ENCODE data around the gene PAFAH2.

PAFAH2 gene

DNA sequence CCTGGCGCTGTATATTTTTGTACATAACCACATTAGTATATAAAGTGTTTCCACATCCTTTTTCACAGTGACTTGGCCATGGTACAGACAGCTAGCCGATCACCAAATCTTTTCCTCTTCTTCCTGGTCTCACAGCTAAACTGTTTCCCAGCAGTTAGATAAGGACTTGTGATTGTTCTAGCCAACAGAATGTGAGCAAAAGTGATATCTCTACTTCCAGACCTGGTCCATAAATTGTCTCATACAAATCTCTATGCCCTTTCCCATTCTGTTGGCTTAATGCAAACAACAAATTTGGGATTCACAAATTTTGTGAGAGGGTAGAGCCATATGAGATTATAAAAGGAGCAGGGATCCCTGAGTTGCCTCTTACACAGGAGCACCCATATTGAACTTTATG lies 19.5 kb downstream of the PAFAH2 start:
- POLR2A ChIA-PET = no interaction called here
- Histone ChIP-seq H3K4me1 (ENCODE audit: control insufficient read depth, insufficient read depth, low read length) (no peaks in the 10 kb centered on the region), H3K9me3 (ENCODE audit: control insufficient read depth, insufficient read depth, low read depth, low read length) (no peaks in the 10 kb centered on the region), H3K27ac (ENCODE audit: extremely low read depth, low read depth, low read length) (no peak overlapping the region), H3K4me3 (ENCODE audit: low read depth, low read length) (no peak overlapping the region), H3K36me3 (ENCODE audit: control insufficient read depth in 2 of 2, insufficient read depth in 1 of 2, low read length in 2 of 2) (peaks cover 10 to 68% of the 10 kb centered on the region in 2 experiments)
- CTCF ChIA-PET = interaction anchor here (1.0 kb wide), 1 partner anchor 83 kb away, joined by 4 read pairs; no protein-coding TSS in a partner anchor
- TF ChIP-seq ZNF830 (tag by site-specific recombination; IDR thresholded peaks at IDR 0.05; ENCODE audit: low read depth) = no peak
- TF ChIP-seq ZNF138 (tag by site-specific recombination; IDR thresholded peaks at IDR 0.05; ENCODE audit: borderline replicate concordance) = no peak
- TF ChIP-seq ZNF626 (tag by site-specific recombination; IDR thresholded peaks at IDR 0.05) = no peak
- TF ChIP-seq, protein P1, sequence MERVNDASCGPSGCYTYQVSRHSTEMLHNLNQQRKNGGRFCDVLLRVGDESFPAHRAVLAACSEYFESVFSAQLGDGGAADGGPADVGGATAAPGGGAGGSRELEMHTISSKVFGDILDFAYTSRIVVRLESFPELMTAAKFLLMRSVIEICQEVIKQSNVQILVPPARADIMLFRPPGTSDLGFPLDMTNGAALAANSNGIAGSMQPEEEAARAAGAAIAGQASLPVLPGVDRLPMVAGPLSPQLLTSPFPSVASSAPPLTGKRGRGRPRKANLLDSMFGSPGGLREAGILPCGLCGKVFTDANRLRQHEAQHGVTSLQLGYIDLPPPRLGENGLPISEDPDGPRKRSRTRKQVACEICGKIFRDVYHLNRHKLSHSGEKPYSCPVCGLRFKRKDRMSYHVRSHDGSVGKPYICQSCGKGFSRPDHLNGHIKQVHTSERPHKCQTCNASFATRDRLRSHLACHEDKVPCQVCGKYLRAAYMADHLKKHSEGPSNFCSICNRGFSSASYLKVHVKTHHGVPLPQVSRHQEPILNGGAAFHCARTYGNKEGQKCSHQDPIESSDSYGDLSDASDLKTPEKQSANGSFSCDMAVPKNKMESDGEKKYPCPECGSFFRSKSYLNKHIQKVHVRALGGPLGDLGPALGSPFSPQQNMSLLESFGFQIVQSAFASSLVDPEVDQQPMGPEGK (tag by site-specific recombination; IDR thresholded peaks at IDR 0.05) = no peak
- no peak for TF ChIP-seq ZNF354C (tag by site-specific recombination; IDR thresholded peaks at IDR 0.05; ENCODE audit: borderline replicate concordance, low read depth)
- TF ChIP-seq KLF16 (tag by site-specific recombination; IDR thresholded peaks at IDR 0.05) = no peak
- no peak for TF ChIP-seq KLF8 (tag by site-specific recombination; IDR thresholded peaks at IDR 0.05)
- no peak for TF ChIP-seq ZNF529 (tag by site-specific recombination; IDR thresholded peaks at IDR 0.05; ENCODE audit: insufficient replicate concordance)
- no peak for TF ChIP-seq ZSCAN16 (tag by site-specific recombination; IDR thresholded peaks at IDR 0.05)
- TF ChIP-seq ZNF114 (tag by site-specific recombination; IDR thresholded peaks at IDR 0.05) = no peak
- no peak for TF ChIP-seq IKZF3 (tag by site-specific recombination; IDR thresholded peaks at IDR 0.05)
- TF ChIP-seq ZNF48 (tag by site-specific recombination; IDR thresholded peaks at IDR 0.05) = no peak
- TF ChIP-seq ZNF175 (tag by site-specific recombination; IDR thresholded peaks at IDR 0.05) = no peak

DNA sequence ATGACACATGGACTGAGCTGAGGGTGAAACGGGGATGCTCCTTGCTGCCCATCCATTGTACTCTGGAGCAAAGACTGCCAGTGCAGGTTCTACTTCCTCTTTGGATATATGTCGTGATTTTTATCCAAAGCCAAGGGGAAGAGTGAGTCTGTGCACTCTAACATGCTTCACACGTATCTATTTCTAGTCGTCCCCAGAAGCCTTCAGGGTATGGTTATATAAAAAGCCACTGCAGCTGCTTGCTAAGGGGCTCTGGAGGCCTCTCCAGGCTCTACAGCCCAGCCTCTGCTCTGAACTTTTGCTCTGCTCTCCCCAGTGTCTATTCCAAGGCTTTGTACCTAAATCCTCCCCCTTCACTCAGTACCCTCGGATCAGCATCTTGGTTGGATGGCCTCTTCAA lies 20.1 kb downstream of the PAFAH2 start:
- ChIA-PET POLR2A (no interaction called here), CTCF (interaction anchor here (0.7 kb wide), 1 partner anchor 77 kb away, joined by 5 read pairs; no protein-coding TSS in a partner anchor)

More for the DNA sequence above, 20.1 kb downstream of the PAFAH2 start:
- H3K9me3 ChIP-seq (ENCODE audit: control insufficient read depth, insufficient read depth, low read depth, low read length) = no peaks in the 10 kb centered on the region
- no peak overlapping the region for H3K27ac ChIP-seq (ENCODE audit: extremely low read depth, low read depth, low read length)
- TF ChIP-seq ZNF10 (tag by site-specific recombination; IDR thresholded peaks at IDR 0.05) = no peak
- TF ChIP-seq, protein P2, sequence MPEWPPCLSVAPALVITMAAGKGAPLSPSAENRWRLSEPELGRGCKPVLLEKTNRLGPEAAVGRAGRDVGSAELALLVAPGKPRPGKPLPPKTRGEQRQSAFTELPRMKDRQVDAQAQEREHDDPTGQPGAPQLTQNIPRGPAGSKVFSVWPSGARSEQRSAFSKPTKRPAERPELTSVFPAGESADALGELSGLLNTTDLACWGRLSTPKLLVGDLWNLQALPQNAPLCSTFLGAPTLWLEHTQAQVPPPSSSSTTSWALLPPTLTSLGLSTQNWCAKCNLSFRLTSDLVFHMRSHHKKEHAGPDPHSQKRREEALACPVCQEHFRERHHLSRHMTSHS (tag by site-specific recombination; IDR thresholded peaks at IDR 0.05) = no peak
- no peak for TF ChIP-seq TRIM28 (IDR thresholded peaks at IDR 0.05; ENCODE audit: borderline replicate concordance, low read length)
- no peak for TF ChIP-seq GLIS1 (tag by site-specific recombination; IDR thresholded peaks at IDR 0.05)
- TF ChIP-seq, protein P3, sequence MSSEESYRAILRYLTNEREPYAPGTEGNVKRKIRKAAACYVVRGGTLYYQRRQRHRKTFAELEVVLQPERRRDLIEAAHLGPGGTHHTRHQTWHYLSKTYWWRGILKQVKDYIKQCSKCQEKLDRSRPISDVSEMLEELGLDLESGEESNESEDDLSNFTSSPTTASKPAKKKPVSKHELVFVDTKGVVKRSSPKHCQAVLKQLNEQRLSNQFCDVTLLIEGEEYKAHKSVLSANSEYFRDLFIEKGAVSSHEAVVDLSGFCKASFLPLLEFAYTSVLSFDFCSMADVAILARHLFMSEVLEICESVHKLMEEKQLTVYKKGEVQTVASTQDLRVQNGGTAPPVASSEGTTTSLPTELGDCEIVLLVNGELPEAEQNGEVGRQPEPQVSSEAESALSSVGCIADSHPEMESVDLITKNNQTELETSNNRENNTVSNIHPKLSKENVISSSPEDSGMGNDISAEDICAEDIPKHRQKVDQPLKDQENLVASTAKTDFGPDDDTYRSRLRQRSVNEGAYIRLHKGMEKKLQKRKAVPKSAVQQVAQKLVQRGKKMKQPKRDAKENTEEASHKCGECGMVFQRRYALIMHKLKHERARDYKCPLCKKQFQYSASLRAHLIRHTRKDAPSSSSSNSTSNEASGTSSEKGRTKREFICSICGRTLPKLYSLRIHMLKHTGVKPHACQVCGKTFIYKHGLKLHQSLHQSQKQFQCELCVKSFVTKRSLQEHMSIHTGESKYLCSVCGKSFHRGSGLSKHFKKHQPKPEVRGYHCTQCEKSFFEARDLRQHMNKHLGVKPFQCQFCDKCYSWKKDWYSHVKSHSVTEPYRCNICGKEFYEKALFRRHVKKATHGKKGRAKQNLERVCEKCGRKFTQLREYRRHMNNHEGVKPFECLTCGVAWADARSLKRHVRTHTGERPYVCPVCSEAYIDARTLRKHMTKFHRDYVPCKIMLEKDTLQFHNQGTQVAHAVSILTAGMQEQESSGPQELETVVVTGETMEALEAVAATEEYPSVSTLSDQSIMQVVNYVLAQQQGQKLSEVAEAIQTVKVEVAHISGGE (tag by site-specific recombination; conservative IDR thresholded peaks at IDR 0.05; ENCODE audit: low read depth) = no peak
- TF ChIP-seq, protein P4, sequence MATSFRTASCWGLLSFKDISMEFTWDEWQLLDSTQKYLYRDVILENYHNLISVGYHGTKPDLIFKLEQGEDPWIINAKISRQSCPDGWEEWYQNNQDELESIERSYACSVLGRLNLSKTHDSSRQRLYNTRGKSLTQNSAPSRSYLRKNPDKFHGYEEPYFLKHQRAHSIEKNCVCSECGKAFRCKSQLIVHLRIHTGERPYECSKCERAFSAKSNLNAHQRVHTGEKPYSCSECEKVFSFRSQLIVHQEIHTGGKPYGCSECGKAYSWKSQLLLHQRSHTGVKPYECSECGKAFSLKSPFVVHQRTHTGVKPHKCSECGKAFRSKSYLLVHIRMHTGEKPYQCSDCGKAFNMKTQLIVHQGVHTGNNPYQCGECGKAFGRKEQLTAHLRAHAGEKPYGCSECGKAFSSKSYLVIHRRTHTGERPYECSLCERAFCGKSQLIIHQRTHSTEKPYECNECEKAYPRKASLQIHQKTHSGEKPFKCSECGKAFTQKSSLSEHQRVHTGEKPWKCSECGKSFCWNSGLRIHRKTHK (tag by site-specific recombination; IDR thresholded peaks at IDR 0.05) = no peak
- no peak for TF ChIP-seq ZNF133 (tag by site-specific recombination; IDR thresholded peaks at IDR 0.05)
- no peak for TF ChIP-seq ZNF24 (tag by site-specific recombination; IDR thresholded peaks at IDR 0.05)
- TF ChIP-seq ZNF341 (tag by site-specific recombination; IDR thresholded peaks at IDR 0.05; ENCODE audit: low read depth) = no peak
- TF ChIP-seq, protein P5, sequence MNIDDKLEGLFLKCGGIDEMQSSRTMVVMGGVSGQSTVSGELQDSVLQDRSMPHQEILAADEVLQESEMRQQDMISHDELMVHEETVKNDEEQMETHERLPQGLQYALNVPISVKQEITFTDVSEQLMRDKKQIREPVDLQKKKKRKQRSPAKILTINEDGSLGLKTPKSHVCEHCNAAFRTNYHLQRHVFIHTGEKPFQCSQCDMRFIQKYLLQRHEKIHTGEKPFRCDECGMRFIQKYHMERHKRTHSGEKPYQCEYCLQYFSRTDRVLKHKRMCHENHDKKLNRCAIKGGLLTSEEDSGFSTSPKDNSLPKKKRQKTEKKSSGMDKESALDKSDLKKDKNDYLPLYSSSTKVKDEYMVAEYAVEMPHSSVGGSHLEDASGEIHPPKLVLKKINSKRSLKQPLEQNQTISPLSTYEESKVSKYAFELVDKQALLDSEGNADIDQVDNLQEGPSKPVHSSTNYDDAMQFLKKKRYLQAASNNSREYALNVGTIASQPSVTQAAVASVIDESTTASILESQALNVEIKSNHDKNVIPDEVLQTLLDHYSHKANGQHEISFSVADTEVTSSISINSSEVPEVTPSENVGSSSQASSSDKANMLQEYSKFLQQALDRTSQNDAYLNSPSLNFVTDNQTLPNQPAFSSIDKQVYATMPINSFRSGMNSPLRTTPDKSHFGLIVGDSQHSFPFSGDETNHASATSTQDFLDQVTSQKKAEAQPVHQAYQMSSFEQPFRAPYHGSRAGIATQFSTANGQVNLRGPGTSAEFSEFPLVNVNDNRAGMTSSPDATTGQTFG (tag by site-specific recombination; IDR thresholded peaks at IDR 0.05; ENCODE audit: borderline replicate concordance) = no peak
- TF ChIP-seq REPIN1 (tag by site-specific recombination; IDR thresholded peaks at IDR 0.05; ENCODE audit: low read depth) = no peak
- H3K36me3 ChIP-seq (ENCODE audit: control insufficient read depth in 2 of 2, insufficient read depth in 1 of 2, low read length in 2 of 2) = peaks cover 10 to 69% of the 10 kb centered on the region in 2 experiments
- H3K4me1 ChIP-seq (ENCODE audit: control insufficient read depth, insufficient read depth, low read length) = no peaks in the 10 kb centered on the region
- no peak overlapping the region for H3K4me3 ChIP-seq (ENCODE audit: low read depth, low read length)
